ENCODE results near the gene DAPL1. TPM values are rescaled to one million over a fixed set of nuclear protein-coding genes. Genes with fewer than 3 reads are reported as not detected.
"Not testable (repeated sequence)": the region's sequence is repeated elsewhere in the genome, so short reads cannot be mapped to it uniquely, and the experiment has no call there.

The DAPL1 gene
- total and polyA plus RNA-seq, 4 donors = 0.17 TPM; not detected in 3

GRCh38 chr2:158841850-158842249 is 46.7 kb downstream of the DAPL1 start:
- peak in 2 of 3 donors; percentile 41 to 49 for DNase-seq
- ATAC-seq (ENCODE audit: insufficient read depth, low FRiP score) = no peak
- H3K9me3 ChIP-seq (ENCODE audit: control insufficient read depth in 4 of 4, insufficient read depth in 3 of 4, low read length in 3 of 4) = no peaks in the 10 kb centered on the region
- no peak overlapping the region for H3K27ac ChIP-seq (ENCODE audit: low read depth in 1 of 2, low read length in 1 of 2)
- H3K4me1 ChIP-seq (ENCODE audit: control insufficient read depth in 5 of 5, insufficient read depth in 5 of 5, low read length in 5 of 5) = peaks cover 0 to 10% (median 0%) of the 10 kb centered on the region in 5 donors
- no peak overlapping the region for H3K4me3 ChIP-seq
- TF ChIP-seq CTCF (IDR thresholded peaks at IDR 0.05; ENCODE audit: control extremely low read depth, extremely low read depth) = no peak
- no peaks in the 10 kb centered on the region for H3K27me3 ChIP-seq (ENCODE audit: control insufficient read depth in 3 of 3, insufficient read depth in 3 of 3, low read length in 2 of 3)
- H3K36me3 ChIP-seq (ENCODE audit: control insufficient read depth in 4 of 4, insufficient read depth in 4 of 4, low read length in 4 of 4) = no peaks in the 10 kb centered on the region
- no peak overlapping the region for H3K9ac ChIP-seq (ENCODE audit: insufficient read depth in 1 of 2, low read length in 2 of 2)

DNA sequence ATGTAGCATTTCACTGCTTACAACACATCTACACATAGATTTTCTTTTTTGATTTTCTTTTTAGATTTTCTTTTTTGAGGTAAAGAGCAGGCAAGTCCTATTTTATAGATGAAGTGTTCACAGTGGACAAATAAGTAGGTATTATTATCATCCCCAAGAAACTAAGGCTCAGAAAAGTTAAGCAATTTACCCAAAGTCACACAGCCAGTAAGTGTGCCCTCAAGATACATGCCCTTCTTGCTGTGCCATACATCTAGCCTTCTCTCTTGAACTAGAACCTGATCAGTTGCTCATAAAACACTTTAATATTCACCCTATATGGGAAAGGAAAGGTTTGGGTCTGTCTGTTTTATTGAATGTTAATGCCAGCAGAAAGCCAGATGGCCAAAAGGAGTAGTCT is 50.3 kb downstream of the DAPL1 start:
- Histone ChIP-seq H3K4me1 (ENCODE audit: control insufficient read depth in 5 of 5, insufficient read depth in 5 of 5, low read length in 5 of 5) (peaks cover 0 to 10% (median 0%) of the 10 kb centered on the region in 5 donors), H3K9ac (ENCODE audit: insufficient read depth in 1 of 2, low read length in 2 of 2) (no peak overlapping the region), H3K27me3 (ENCODE audit: control insufficient read depth in 3 of 3, insufficient read depth in 3 of 3, low read length in 2 of 3) (no peaks in the 10 kb centered on the region), H3K36me3 (ENCODE audit: control insufficient read depth in 4 of 4, insufficient read depth in 4 of 4, low read length in 4 of 4) (no peaks in the 10 kb centered on the region), H3K4me3 (no peak overlapping the region), H3K27ac (ENCODE audit: low read depth in 1 of 2, low read length in 1 of 2) (no peak overlapping the region), H3K9me3 (ENCODE audit: control insufficient read depth in 4 of 4, insufficient read depth in 3 of 4, low read length in 3 of 4) (no peaks in the 10 kb centered on the region)
- TF ChIP-seq CTCF (IDR thresholded peaks at IDR 0.05; ENCODE audit: control extremely low read depth, extremely low read depth) = no peak
- ATAC-seq (ENCODE audit: insufficient read depth, low FRiP score) (no peak), DNase-seq (no peak)

DNA sequence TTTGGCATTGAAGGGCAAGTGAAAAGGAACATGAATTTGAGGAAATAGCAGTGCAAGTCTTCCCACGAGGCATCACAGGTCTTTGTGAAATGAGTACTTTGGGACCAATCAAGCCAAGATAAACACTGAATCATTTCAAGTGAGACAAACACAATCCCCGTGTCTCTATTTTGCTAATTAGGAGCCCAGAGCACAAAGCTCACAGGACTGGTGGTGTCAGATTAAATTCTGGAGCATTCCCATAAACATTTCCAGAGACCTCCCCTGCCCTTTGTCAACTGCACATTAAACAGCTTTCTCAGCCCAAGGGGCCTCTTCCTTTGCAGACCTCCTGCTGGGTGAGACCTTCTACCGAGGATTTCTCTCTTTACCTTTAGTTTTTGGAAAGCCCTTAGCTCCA is 50.7 kb downstream of the DAPL1 start:
- Histone ChIP-seq H3K4me3 (no peak overlapping the region), H3K27ac (ENCODE audit: low read depth in 1 of 2, low read length in 1 of 2) (no peak overlapping the region), H3K36me3 (ENCODE audit: control insufficient read depth in 4 of 4, insufficient read depth in 4 of 4, low read length in 4 of 4) (no peaks in the 10 kb centered on the region), H3K4me1 (ENCODE audit: control insufficient read depth in 5 of 5, insufficient read depth in 5 of 5, low read length in 5 of 5) (peaks cover 0 to 10% (median 0%) of the 10 kb centered on the region in 5 donors), H3K9me3 (ENCODE audit: control insufficient read depth in 4 of 4, insufficient read depth in 3 of 4, low read length in 3 of 4) (no peaks in the 10 kb centered on the region), H3K9ac (ENCODE audit: insufficient read depth in 1 of 2, low read length in 2 of 2) (no peak overlapping the region), H3K27me3 (ENCODE audit: control insufficient read depth in 3 of 3, insufficient read depth in 3 of 3, low read length in 2 of 3) (no peaks in the 10 kb centered on the region)
- 35 to 47% methylated on average over 3 of the region's 3 CpGs for WGBS, 2 donors
- ATAC-seq (ENCODE audit: insufficient read depth, low FRiP score) (no peak), DNase-seq (peak in 2 of 3 donors; percentile 22 to 34)
- no peak for TF ChIP-seq CTCF (IDR thresholded peaks at IDR 0.05; ENCODE audit: control extremely low read depth, extremely low read depth)

DNA sequence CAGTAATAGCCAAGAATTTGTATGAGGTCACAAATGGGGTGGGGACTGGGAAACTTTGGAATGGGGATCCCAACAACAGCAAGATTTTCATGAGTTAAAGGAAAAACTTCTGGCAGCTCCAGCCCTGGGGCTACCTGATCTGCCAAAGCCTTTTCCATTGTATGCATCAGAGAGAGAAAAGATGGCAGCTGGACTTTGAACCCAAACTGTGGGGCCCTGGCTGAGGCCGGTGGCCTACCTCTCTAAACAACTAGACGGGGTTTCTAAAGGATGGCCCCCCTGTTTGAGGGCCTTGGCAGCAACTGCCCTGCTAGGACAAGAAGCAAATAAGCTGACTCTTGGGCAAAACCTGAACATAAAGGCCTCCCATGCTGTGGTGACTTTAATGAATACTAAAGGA is 52.4 kb downstream of the DAPL1 start:
- H3K9me3 ChIP-seq (ENCODE audit: control insufficient read depth in 4 of 4, insufficient read depth in 3 of 4, low read length in 3 of 4); DNase-seq; H3K36me3 ChIP-seq (ENCODE audit: control insufficient read depth in 4 of 4, insufficient read depth in 4 of 4, low read length in 4 of 4); H3K4me3 ChIP-seq; H3K27me3 ChIP-seq (ENCODE audit: control insufficient read depth in 3 of 3, insufficient read depth in 3 of 3, low read length in 2 of 3); H3K27ac ChIP-seq (ENCODE audit: low read depth in 1 of 2, low read length in 1 of 2); ATAC-seq (ENCODE audit: insufficient read depth, low FRiP score); H3K9ac ChIP-seq (ENCODE audit: insufficient read depth in 1 of 2, low read length in 2 of 2); H3K4me1 ChIP-seq (ENCODE audit: control insufficient read depth in 5 of 5, insufficient read depth in 5 of 5, low read length in 5 of 5): not testable (repeated sequence)
- 44 to 94% methylated on average over 2 of the region's 2 CpGs for WGBS, 2 donors

- H3K4me3 ChIP-seq; H3K9me3 ChIP-seq (ENCODE audit: control insufficient read depth in 4 of 4, insufficient read depth in 3 of 4, low read length in 3 of 4); H3K27ac ChIP-seq (ENCODE audit: low read depth in 1 of 2, low read length in 1 of 2); H3K27me3 ChIP-seq (ENCODE audit: control insufficient read depth in 3 of 3, insufficient read depth in 3 of 3, low read length in 2 of 3); DNase-seq; H3K9ac ChIP-seq (ENCODE audit: insufficient read depth in 1 of 2, low read length in 2 of 2); H3K4me1 ChIP-seq (ENCODE audit: control insufficient read depth in 5 of 5, insufficient read depth in 5 of 5, low read length in 5 of 5); ATAC-seq (ENCODE audit: insufficient read depth, low FRiP score); H3K36me3 ChIP-seq (ENCODE audit: control insufficient read depth in 4 of 4, insufficient read depth in 4 of 4, low read length in 4 of 4): not testable (repeated sequence)
- 70 to 86% methylated on average over 20 to 21 of the region's 22 CpGs for WGBS, 2 donors
Measured at GRCh38 chr2:158848031-158848970, 53.2 kb downstream of the DAPL1 start.

- WGBS, 2 donors = 83 to 84% methylated on average over 9 of the region's 9 CpGs
- DNase-seq; H3K4me1 ChIP-seq (ENCODE audit: control insufficient read depth in 5 of 5, insufficient read depth in 5 of 5, low read length in 5 of 5): not testable (repeated sequence)
Measured at GRCh38 chr2:158860179-158860578, 65.1 kb downstream of the DAPL1 start.

More at GRCh38 chr2:158860179-158860578, 65.1 kb downstream of the DAPL1 start:
- H3K27me3 ChIP-seq (ENCODE audit: control insufficient read depth in 3 of 3, insufficient read depth in 3 of 3, low read length in 2 of 3); H3K27ac ChIP-seq (ENCODE audit: low read depth in 1 of 2, low read length in 1 of 2); H3K9me3 ChIP-seq (ENCODE audit: control insufficient read depth in 4 of 4, insufficient read depth in 3 of 4, low read length in 3 of 4); H3K4me3 ChIP-seq; H3K9ac ChIP-seq (ENCODE audit: insufficient read depth in 1 of 2, low read length in 2 of 2); H3K36me3 ChIP-seq (ENCODE audit: control insufficient read depth in 4 of 4, insufficient read depth in 4 of 4, low read length in 4 of 4); ATAC-seq (ENCODE audit: insufficient read depth, low FRiP score): not testable (repeated sequence)
